Activated CD4-positive, alpha-beta T cell treated with anti-CD3 and anti-CD28 coated beads for 36 hours (primary cell): ENCODE results near the gene MEIS3. TPM values are rescaled to one million over a fixed set of nuclear protein-coding genes. Genes with fewer than 3 reads are reported as not detected.

Experiments
- ATAC-seq: fragments of 200-7000 bp; cut with Tn5 transposase; one replicate; pipeline ENCODE4 v1.10.0; 2021; ENCODE audit warnings: mild to moderate bottlenecking, moderate library complexity
- CTCF ChIA-PET: fragments of 350-600 bp; sonication (Branson Sonifier 250); formaldehyde crosslinking; loops from one replicate; lab custom pipeline; 2021; ENCODE audit warnings: antibody characterized with exemption; lab: Charles Lee
- POLR2A ChIA-PET: fragments of 350-600 bp; sonication (Branson Sonifier 250); formaldehyde crosslinking; loops from one replicate; lab custom pipeline; 2021; ENCODE audit warnings: antibody characterized with exemption, inconsistent platforms; lab: Charles Lee
- DNase-seq: peaks from one replicate; pipeline ENCODE4 v3.0.0-alpha.2; 2020
- H3K27ac Mint-ChIP-seq: one replicate; pipeline ENCODE4 v1.8.0; 2021; ENCODE audit warnings: mixed read lengths
- H3K27me3 Mint-ChIP-seq: one replicate; pipeline ENCODE4 v1.8.0; 2021; ENCODE audit warnings: mixed read lengths
- H3K36me3 Mint-ChIP-seq: one replicate; pipeline ENCODE4 v1.8.0; 2021; ENCODE audit warnings: low read depth, mixed read lengths
- H3K4me1 Mint-ChIP-seq: one replicate; pipeline ENCODE4 v1.8.0; 2021; ENCODE audit warnings: mixed read lengths
- H3K4me3 Mint-ChIP-seq: one replicate; pipeline ENCODE4 v1.8.0; 2021; ENCODE audit warnings: mild to moderate bottlenecking, moderate library complexity, mixed read lengths
- H3K9me3 Mint-ChIP-seq: one replicate; pipeline ENCODE4 v1.8.0; 2021; ENCODE audit warnings: low read depth, mixed read lengths
- intact Hi-C, 2 experiments: fragments of 100-400 bp; cut with DNase I in 1 of 2; cut with micrococcal nuclease in 1 of 2; formaldehyde crosslinking; loops; one replicate each; pipeline versions ENCODE4 v1.14.2 to v1.15.1; 2022 to 2024; cut with DNase I, micrococcal nuclease
- total RNA-seq, 2 experiments: library from RNA; stranded (reverse); gene quantifications; one replicate each; pipeline ENCODE4 v1.2.3, GENCODE V29; 2021

The MEIS3 gene
- total RNA-seq, 2 experiments from 2014 or later = 0.28 TPM; not detected in 1

DNA sequence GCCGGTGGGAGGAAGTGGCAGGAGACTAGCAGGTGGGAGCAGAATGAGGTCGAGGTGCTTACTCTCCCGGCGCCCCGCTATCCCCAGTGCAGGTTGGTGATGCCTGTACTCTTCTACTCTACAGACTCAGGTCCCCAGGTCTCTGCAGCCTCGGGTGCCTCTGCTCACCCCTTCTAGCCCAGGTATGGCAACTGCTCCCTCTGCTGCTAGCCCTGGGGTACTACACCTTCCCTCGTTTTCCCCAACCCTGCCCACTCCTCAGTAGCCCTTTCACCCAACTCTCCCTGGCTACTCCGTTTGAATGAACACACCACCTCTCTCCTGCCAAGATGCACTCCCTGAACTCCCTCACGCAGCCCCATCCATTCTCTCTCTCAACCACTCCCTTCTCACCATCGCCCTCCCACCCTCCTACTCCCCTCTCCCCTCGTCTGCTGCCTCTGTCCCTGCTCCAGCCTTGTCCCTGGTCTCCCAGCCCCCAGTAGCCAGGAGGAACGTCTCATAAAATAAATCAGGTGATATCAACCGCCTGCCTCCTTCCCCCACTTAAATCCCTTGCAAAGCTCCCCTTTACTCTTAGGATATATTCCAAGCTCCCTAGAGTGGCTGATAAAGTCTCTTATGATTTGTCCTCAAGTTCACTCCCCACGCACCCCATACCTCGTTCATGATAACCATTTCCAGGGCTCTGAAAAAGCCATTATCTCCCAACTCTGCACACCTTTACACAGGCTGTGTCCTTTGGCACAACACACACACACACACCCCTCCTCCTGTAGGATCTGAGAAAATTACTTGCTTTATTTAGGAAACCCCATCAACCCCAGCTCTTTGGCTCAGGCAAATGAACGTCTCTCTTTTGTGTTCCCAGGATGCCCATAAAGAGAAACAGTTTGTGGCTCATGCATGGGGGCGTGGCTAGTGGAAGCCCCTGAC is 8.2 kb upstream of the MEIS3 start:
- Mint-ChIP-seq H3K27me3 (peaks cover 47% of the 10 kb centered on the region), H3K27ac (no peak overlapping the region), H3K4me3 (no peak overlapping the region), H3K9me3 (no peaks in the 10 kb centered on the region), H3K4me1 (peaks cover 17% of the 10 kb centered on the region), H3K36me3 (no peaks in the 10 kb centered on the region)
- DNase-seq (peak; percentile 86), ATAC-seq (peak; percentile 60)
- CTCF ChIA-PET = interaction anchor here (0.5 to 3.0 kb wide), 37 partner anchors 8 to 991 kb away, joined by 3 to 24 read pairs (median 4); partner anchors contain the start of genes CCDC9, DHX34, INAFM1 and KPTN
- intact Hi-C loops = loop anchor here (1.0 to 2.0 kb wide), 8 partner anchors 20 to 318 kb away; partner anchors contain the start of genes KPTN (in 2 of the 2), DHX34 (in 1 of the 2), INAFM1 (in 1 of the 2) and NOP53 (in 1 of the 2)
- POLR2A ChIA-PET = interaction anchor here (0.6 to 1.0 kb wide), 3 partner anchors 151 to 153 kb away, joined by 4 to 6 read pairs (median 5); no protein-coding TSS in a partner anchor

- DNase-seq = no peak
- POLR2A ChIA-PET = no interaction called here
- H3K9me3 Mint-ChIP-seq = no peaks in the 10 kb centered on the region
- intact Hi-C loops = no loop called here
- peaks cover 25% of the 10 kb centered on the region for H3K4me1 Mint-ChIP-seq
- H3K27ac Mint-ChIP-seq = no peak overlapping the region
- ATAC-seq = no peak
- CTCF ChIA-PET = no interaction called here
- H3K4me3 Mint-ChIP-seq = no peak overlapping the region
- H3K36me3 Mint-ChIP-seq = no peaks in the 10 kb centered on the region
- peaks cover 56% of the 10 kb centered on the region for H3K27me3 Mint-ChIP-seq
Measured at GRCh38 chr19:47423203-47423882, 4.0 kb upstream of the MEIS3 start.

- intact Hi-C loops = no loop called here
- ATAC-seq = no peak
Measured at GRCh38 chr19:47422417-47423163, 3.3 kb upstream of the MEIS3 start.

GRCh38 chr19:47421844-47422395 is 2.6 kb upstream of the MEIS3 start:
- DNase-seq = peak; percentile 49
- POLR2A ChIA-PET = no interaction called here

More at GRCh38 chr19:47422417-47423163, 3.3 kb upstream of the MEIS3 start:
- no peak for DNase-seq
- peaks cover 33% of the 10 kb centered on the region for H3K4me1 Mint-ChIP-seq
- ChIA-PET CTCF (no interaction called here), POLR2A (no interaction called here)
- H3K27me3 Mint-ChIP-seq = peaks cover 63% of the 10 kb centered on the region
- no peaks in the 10 kb centered on the region for H3K36me3 Mint-ChIP-seq
- no peaks in the 10 kb centered on the region for H3K9me3 Mint-ChIP-seq
- no peak overlapping the region for H3K4me3 Mint-ChIP-seq
- no peak overlapping the region for H3K27ac Mint-ChIP-seq

GRCh38 chr19:47421244-47421786 is 2.0 kb upstream of the MEIS3 start:
- H3K36me3 Mint-ChIP-seq = no peaks in the 10 kb centered on the region
- no peak for ATAC-seq
- ChIA-PET POLR2A (no interaction called here), CTCF (interaction anchor here (0.6 kb wide), 1 partner anchor 174 kb away, joined by 3 read pairs; no protein-coding TSS in a partner anchor)
- intact Hi-C loops = no loop called here
- H3K27me3 Mint-ChIP-seq = peaks cover 69% of the 10 kb centered on the region
- H3K9me3 Mint-ChIP-seq = no peaks in the 10 kb centered on the region
- no peak overlapping the region for H3K4me3 Mint-ChIP-seq
- H3K27ac Mint-ChIP-seq = no peak overlapping the region
- no peak for DNase-seq
- peaks cover 35% of the 10 kb centered on the region for H3K4me1 Mint-ChIP-seq

More at GRCh38 chr19:47421844-47422395, 2.6 kb upstream of the MEIS3 start:
- H3K4me3 Mint-ChIP-seq = no peak overlapping the region
- no peak overlapping the region for H3K27ac Mint-ChIP-seq
- H3K36me3 Mint-ChIP-seq = no peaks in the 10 kb centered on the region
- CTCF ChIA-PET = no interaction called here
- ATAC-seq = peak; percentile 43
- peaks cover 67% of the 10 kb centered on the region for H3K27me3 Mint-ChIP-seq
- no peaks in the 10 kb centered on the region for H3K9me3 Mint-ChIP-seq
- H3K4me1 Mint-ChIP-seq = peaks cover 35% of the 10 kb centered on the region
- intact Hi-C loops = no loop called here

- intact Hi-C loops = no loop called here
- DNase-seq = no peak
- ChIA-PET POLR2A (no interaction called here), CTCF (interaction anchor here (1.1 kb wide), 2 partner anchors 9 to 14 kb away, joined by 4 to 5 read pairs; no protein-coding TSS in a partner anchor)
- Mint-ChIP-seq H3K4me3 (no peak overlapping the region), H3K27me3 (peaks cover 72% of the 10 kb centered on the region), H3K27ac (no peak overlapping the region), H3K4me1 (peaks cover 35% of the 10 kb centered on the region), H3K9me3 (no peaks in the 10 kb centered on the region), H3K36me3 (no peaks in the 10 kb centered on the region)
- no peak for ATAC-seq
Measured at GRCh38 chr19:47419789-47420188, 462 bp upstream of the MEIS3 start.

GRCh38 chr19:47418692-47419029 is 666 bp downstream of the MEIS3 start:
- intact Hi-C loops = no loop called here
- ATAC-seq (no peak), DNase-seq (no peak)
- Mint-ChIP-seq H3K4me1 (peaks cover 35% of the 10 kb centered on the region), H3K36me3 (no peaks in the 10 kb centered on the region), H3K4me3 (no peak overlapping the region), H3K27ac (no peak overlapping the region), H3K9me3 (no peaks in the 10 kb centered on the region), H3K27me3 (peaks cover 74% of the 10 kb centered on the region)
- CTCF ChIA-PET = interaction anchor here (0.6 kb wide), 1 partner anchor 196 kb away, joined by 3 read pairs; no protein-coding TSS in a partner anchor
- POLR2A ChIA-PET = no interaction called here

- Mint-ChIP-seq H3K4me3 (peak overlapping the region; percentile 10), H3K4me1 (peaks cover 35% of the 10 kb centered on the region), H3K27ac (no peak overlapping the region), H3K9me3 (no peaks in the 10 kb centered on the region), H3K27me3 (peaks cover 70% of the 10 kb centered on the region), H3K36me3 (no peaks in the 10 kb centered on the region)
- ATAC-seq (peak; percentile 17), DNase-seq (no peak)
- CTCF ChIA-PET = interaction anchor here (0.6 kb wide), 1 partner anchor 197 kb away, joined by 3 read pairs; no protein-coding TSS in a partner anchor
- intact Hi-C loops = no loop called here
- POLR2A ChIA-PET = no interaction called here
Measured at GRCh38 chr19:47417746-47418691, 1.3 kb downstream of the MEIS3 start.

DNA sequence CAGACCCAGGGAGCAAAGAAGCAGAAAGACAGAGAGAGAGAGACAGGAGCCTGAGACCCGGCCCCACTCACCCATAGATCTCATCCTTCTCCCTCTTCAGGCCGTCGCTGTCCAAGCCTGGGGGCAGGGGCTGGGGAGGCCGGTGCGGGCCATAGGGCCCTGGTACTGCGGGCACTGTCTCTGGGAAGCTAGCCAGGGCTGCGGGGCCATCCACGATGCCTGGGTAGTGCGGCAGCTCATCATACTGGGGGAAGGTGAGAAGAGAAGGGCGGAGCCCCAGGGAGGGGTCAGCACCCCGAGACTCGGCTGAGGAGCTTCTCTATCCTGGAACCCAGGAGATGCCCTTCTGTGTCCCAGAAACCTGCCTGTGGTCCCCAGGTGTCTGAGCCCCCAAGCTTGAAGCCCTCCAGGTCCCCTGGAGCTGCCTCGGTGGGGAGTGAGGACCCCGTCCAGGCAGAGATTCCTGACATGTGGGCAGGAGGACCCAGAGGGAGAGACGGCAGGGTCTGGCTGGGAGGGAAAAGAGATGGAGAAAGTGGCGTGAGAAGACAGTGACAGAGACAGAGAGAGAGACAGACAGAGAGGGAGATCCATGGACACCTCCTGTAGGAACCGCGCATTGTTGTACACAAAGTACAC is 2.1 kb downstream of the MEIS3 start:
- POLR2A ChIA-PET = no interaction called here

More for the DNA sequence above, 2.1 kb downstream of the MEIS3 start:
- Mint-ChIP-seq H3K4me3 (no peak overlapping the region), H3K27ac (no peak overlapping the region), H3K27me3 (peaks cover 62% of the 10 kb centered on the region), H3K36me3 (no peaks in the 10 kb centered on the region), H3K4me1 (peaks cover 28% of the 10 kb centered on the region), H3K9me3 (no peaks in the 10 kb centered on the region)
- CTCF ChIA-PET = no interaction called here
- intact Hi-C loops = no loop called here
- ATAC-seq = no peak
- DNase-seq = no peak
